NB4 (cell line): ENCODE measurements around the gene MIB1.

Experiments used
- CTCF ChIP-seq: IDR thresholded peaks from one replicate; pipeline ENCODE4 v1.5.1; 2012; ENCODE audit warnings: low read depth, low read length
- MAX ChIP-seq: IDR thresholded peaks from 2 replicates; pipeline ENCODE4 v1.6.1; 2011; ENCODE audit warnings: low read depth, low read length
- MYC ChIP-seq: IDR thresholded peaks from 2 replicates; pipeline ENCODE4 v1.6.1; 2011; ENCODE audit warnings: low read depth, low read length
- POLR2A ChIP-seq: IDR thresholded peaks from 2 replicates; pipeline ENCODE4 v1.6.1; 2011; ENCODE audit warnings: mild to moderate bottlenecking; ENCODE audit not compliant: insufficient read length; ENCODE audit errors: extremely low read depth

DNA sequence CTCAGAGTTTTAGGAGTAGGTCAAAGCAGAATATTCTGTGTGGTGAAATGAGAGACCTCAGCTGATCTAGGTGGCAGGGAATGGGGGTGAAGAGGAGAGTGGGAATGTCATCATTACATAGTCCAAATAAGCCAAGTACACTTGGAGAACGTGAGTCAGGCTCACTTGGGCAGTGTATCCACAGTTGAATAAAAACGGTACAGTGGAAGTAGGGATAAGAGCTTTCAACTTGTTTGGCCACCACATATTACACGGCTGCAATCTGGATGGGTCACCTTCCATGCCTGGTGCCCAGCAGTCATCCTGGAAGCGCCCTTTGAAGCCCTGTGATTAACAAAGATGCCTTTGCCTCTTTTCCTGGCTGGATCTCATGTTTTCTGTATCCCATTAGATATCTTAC is 28.6 kb downstream of the MIB1 start:
- TF ChIP-seq MYC (no peak), POLR2A (no peak), CTCF (no peak), MAX (no peak)
